ENCODE results near the gene CLEC1B. TPM values are rescaled to one million over a fixed set of nuclear protein-coding genes. Genes with fewer than 3 reads are reported as not detected.

The CLEC1B gene
- total and polyA plus RNA-seq, 8 donors: 0.92 TPM; not detected in 7

DNA sequence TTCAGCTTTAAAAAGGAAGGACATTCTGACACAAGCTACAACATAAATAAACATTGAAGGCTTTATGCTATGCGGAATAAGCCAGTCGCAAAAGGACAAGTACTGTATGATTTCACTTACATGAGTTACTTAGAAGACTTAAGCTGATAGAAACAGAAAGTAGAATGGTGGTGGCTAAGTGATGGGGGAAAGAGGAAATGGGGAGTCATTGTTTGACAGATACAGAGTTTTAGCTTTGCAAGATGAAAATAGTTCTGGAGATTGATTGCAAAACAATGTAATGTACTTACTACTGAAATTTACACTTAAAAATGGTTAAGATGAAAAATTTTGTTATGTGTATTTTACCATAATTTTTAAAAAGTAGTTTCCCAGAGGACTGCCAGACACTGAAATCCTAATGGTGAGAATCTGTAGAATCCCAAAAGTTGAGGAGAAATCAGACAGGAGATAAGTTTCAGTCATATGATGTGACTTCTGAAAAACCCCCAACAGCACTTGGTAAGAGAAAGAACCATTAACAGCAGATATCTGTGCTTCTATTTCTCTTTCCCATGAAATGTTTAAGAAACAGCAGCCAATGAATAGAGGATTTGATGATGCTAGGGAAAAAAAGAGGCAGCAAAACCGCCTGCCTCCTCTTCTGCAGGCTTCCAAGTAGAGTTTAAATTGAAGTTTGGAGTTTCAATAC lies 50.2 kb downstream of the CLEC1B start:
- intact Hi-C loops (cut with DNase I; ENCODE audit: low total_unique reads): no loop called here
- 51 to 70% (median 65%) methylated on average over 3 of the region's 3 CpGs for WGBS, 5 donors

DNA sequence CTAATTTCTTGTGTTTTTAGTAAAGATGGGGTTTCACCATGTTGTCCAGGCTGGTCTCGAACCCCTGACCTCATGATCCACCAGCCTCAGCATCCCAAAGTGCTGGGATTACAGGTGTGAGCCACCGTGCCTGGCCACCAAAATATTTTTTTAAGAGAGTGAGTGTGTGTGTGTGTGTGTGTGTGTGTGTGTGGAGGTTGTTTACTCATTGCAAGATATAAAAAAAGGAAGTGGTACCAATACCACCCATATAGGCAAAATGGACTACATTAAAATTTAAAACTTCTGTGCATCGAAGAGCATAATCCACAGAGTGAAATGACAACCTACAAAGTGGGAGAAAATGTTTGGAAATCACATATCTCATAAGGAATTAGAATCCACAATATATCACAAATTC lies 51.2 kb downstream of the CLEC1B start:
- Histone ChIP-seq H3K4me1 (no peaks in the 10 kb centered on the region), H3K9me3 (no peaks in the 10 kb centered on the region), H3K4me3 (no peak overlapping the region), H3K36me3 (no peaks in the 10 kb centered on the region), H3K27ac (no peak overlapping the region), H3K27me3 (peaks cover 0 to 6% (median 0%) of the 10 kb centered on the region in 3 donors)
- TF ChIP-seq POLR2AphosphoS5 (IDR thresholded peaks at IDR 0.05): no peak
- TF ChIP-seq EP300 (IDR thresholded peaks at IDR 0.05): no peak
- TF ChIP-seq, protein P1, sequence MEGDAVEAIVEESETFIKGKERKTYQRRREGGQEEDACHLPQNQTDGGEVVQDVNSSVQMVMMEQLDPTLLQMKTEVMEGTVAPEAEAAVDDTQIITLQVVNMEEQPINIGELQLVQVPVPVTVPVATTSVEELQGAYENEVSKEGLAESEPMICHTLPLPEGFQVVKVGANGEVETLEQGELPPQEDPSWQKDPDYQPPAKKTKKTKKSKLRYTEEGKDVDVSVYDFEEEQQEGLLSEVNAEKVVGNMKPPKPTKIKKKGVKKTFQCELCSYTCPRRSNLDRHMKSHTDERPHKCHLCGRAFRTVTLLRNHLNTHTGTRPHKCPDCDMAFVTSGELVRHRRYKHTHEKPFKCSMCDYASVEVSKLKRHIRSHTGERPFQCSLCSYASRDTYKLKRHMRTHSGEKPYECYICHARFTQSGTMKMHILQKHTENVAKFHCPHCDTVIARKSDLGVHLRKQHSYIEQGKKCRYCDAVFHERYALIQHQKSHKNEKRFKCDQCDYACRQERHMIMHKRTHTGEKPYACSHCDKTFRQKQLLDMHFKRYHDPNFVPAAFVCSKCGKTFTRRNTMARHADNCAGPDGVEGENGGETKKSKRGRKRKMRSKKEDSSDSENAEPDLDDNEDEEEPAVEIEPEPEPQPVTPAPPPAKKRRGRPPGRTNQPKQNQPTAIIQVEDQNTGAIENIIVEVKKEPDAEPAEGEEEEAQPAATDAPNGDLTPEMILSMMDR (IDR thresholded peaks at IDR 0.05): no peak
- TF ChIP-seq POLR2A (IDR thresholded peaks at IDR 0.05): no peak
- no peak for DNase-seq
- intact Hi-C loops (cut with DNase I; ENCODE audit: low total_unique reads): no loop called here
- WGBS, 5 donors: 70 to 82% (median 75%) methylated on average over 3 of the region's 3 CpGs

More for the DNA sequence above, 50.2 kb downstream of the CLEC1B start:
- peak in 1 of 2 donors; percentile 38 for DNase-seq
- no peaks in the 10 kb centered on the region for H3K9me3 ChIP-seq
- TF ChIP-seq EP300 (IDR thresholded peaks at IDR 0.05): no peak
- no peak for TF ChIP-seq POLR2A (IDR thresholded peaks at IDR 0.05)
- TF ChIP-seq POLR2AphosphoS5 (IDR thresholded peaks at IDR 0.05): no peak
- TF ChIP-seq, protein P1 (IDR thresholded peaks at IDR 0.05): no peak
- H3K27ac ChIP-seq: no peak overlapping the region
- H3K27me3 ChIP-seq: no peaks in the 10 kb centered on the region
- H3K36me3 ChIP-seq: no peaks in the 10 kb centered on the region
- no peak overlapping the region for H3K4me3 ChIP-seq
- H3K4me1 ChIP-seq: no peaks in the 10 kb centered on the region

DNA sequence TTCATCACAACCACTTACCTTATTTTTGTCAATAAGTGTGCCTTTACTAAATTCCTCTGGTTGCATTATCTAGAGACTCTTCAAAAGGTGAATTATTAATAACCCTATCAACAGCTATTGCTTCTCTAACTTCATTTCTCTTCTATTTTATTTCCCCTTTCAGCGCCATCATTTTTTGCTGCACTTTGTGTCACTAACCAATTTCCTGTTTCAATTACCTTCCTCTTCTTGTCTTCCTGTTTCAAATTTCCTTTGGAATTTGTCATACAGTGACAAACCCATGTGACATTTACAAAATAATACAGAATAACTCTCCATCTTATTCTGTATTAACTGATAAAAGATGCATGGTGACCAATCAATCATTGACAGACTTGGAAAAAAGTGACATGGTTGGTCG lies 54.5 kb downstream of the CLEC1B start:
- peaks cover 0 to 6% (median 0%) of the 10 kb centered on the region in 3 donors for H3K27me3 ChIP-seq
- H3K4me1 ChIP-seq: no peaks in the 10 kb centered on the region
- H3K4me3 ChIP-seq: no peak overlapping the region
- TF ChIP-seq, protein P1 (IDR thresholded peaks at IDR 0.05): no peak
- no peak for TF ChIP-seq EP300 (IDR thresholded peaks at IDR 0.05)
- TF ChIP-seq POLR2A (IDR thresholded peaks at IDR 0.05): no peak
- no peak for TF ChIP-seq POLR2AphosphoS5 (IDR thresholded peaks at IDR 0.05)
- no peaks in the 10 kb centered on the region for H3K9me3 ChIP-seq
- H3K36me3 ChIP-seq: no peaks in the 10 kb centered on the region
- intact Hi-C loops (cut with DNase I; ENCODE audit: low total_unique reads): no loop called here
- no peak for DNase-seq
- whole genome bisulfite sequencing, 5 donors: 53 to 75% (median 69%) methylated on average over 2 of the region's 2 CpGs
- H3K27ac ChIP-seq: no peak overlapping the region

DNA sequence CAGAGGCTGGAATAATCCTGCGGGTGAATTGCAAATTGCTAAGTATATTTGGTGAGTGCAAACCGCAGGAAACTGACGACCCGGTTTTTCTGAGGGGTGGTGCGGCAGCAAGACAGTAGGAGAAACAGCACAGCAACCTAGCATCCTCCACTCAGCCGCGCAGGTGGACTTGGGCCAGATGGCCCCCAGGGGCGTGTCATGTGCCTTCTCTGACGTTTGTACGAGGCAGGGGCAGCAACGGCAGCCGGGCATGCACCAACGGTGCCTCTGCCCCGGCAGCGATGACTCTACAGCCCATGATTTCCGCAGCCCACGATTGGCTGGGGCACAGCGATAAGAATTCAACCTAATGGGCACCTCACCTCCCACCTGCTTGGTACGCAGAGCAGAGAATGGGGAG lies 55.7 kb downstream of the CLEC1B start:
- intact Hi-C loops (cut with DNase I; ENCODE audit: low total_unique reads): no loop called here
- TF ChIP-seq, protein P1 (IDR thresholded peaks at IDR 0.05): no peak
- TF ChIP-seq POLR2AphosphoS5 (IDR thresholded peaks at IDR 0.05) (no peak), POLR2A (IDR thresholded peaks at IDR 0.05) (no peak), EP300 (IDR thresholded peaks at IDR 0.05) (no peak)
- Histone ChIP-seq H3K27me3 (peaks cover 0 to 6% (median 0%) of the 10 kb centered on the region in 3 donors), H3K27ac (no peak overlapping the region), H3K36me3 (no peaks in the 10 kb centered on the region), H3K9me3 (no peaks in the 10 kb centered on the region), H3K4me1 (no peaks in the 10 kb centered on the region), H3K4me3 (no peak overlapping the region)
- WGBS, 5 donors: 35 to 53% (median 44%) methylated on average over 15 to 19 of the region's 19 CpGs
- no peak for DNase-seq

Other genes with a start within 250 kb of the CLEC1B start
- gene CD69, start 238.2 kb downstream of the CLEC1B start, total RNA-seq: 10 to 100 TPM in 2 of 5 donors, 1 to 10 TPM in 2, not detected in 1; 2.2 to 15.4 (median 10.0) TPM
- 1 to 10 TPM; 2.1 to 3.4 (median 2.9) TPM for gene CD69, start 238.2 kb downstream of the CLEC1B start, polyA plus RNA-seq
- 1 to 10 TPM in 2 of 5 donors, not detected in 3; 2.2 to 4.5 TPM for gene KLRF1, start 171.6 kb downstream of the CLEC1B start, total RNA-seq
- gene KLRF1, start 171.6 kb downstream of the CLEC1B start, polyA plus RNA-seq: 1 to 10 TPM in 2 of 3 donors, under 1 TPM in 1; 0.78 to 3.2 (median 1.9) TPM
- gene CLEC2B, start 129.8 kb downstream of the CLEC1B start, total RNA-seq: 10 to 100 TPM in 2 of 5 donors, 1 to 10 TPM in 1, under 1 TPM in 2; 0.87 to 30.1 (median 1.2) TPM
- 10 to 100 TPM in 2 of 3 donors, 1 to 10 TPM in 1; 8.6 to 10.8 (median 10.7) TPM for gene CLEC2B, start 129.8 kb downstream of the CLEC1B start, polyA plus RNA-seq
- gene KLRF2, start 117.6 kb downstream of the CLEC1B start, total RNA-seq: not detected
- not detected for gene KLRF2, start 117.6 kb downstream of the CLEC1B start, polyA plus RNA-seq
- gene CLEC2A, start 66.8 kb downstream of the CLEC1B start, total RNA-seq: not detected
- not detected for gene CLEC2A, start 66.8 kb downstream of the CLEC1B start, polyA plus RNA-seq
- gene CLEC12A, start 27.7 kb downstream of the CLEC1B start, total RNA-seq: 1 to 10 TPM in 1 of 5 donors, under 1 TPM in 1, not detected in 3; 0.43 to 1.1 TPM
- 1 to 10 TPM in 1 of 3 donors, under 1 TPM in 1, not detected in 1; 0.60 to 2.1 TPM for gene CLEC12A, start 27.7 kb downstream of the CLEC1B start, polyA plus RNA-seq
- gene CLEC12B, start 11.5 kb upstream of the CLEC1B start, total RNA-seq: under 1 TPM in 1 of 5 donors, not detected in 4; 0.37 TPM
- not detected for gene CLEC12B, start 11.5 kb upstream of the CLEC1B start, polyA plus RNA-seq
- gene CLEC9A, start 31.6 kb upstream of the CLEC1B start, total RNA-seq: 1 to 10 TPM in 1 of 5 donors, not detected in 4; 2.6 TPM
- gene CLEC9A, start 31.6 kb upstream of the CLEC1B start, polyA plus RNA-seq: under 1 TPM in 1 of 3 donors, not detected in 2; 0.20 TPM
- gene CLEC1A, start 99.9 kb upstream of the CLEC1B start, total RNA-seq: 1 to 10 TPM in 1 of 5 donors, under 1 TPM in 2, not detected in 2; 0.58 to 4.6 (median 0.87) TPM
- 1 to 10 TPM in 2 of 3 donors, under 1 TPM in 1; 0.46 to 3.4 (median 1.1) TPM for gene CLEC1A, start 99.9 kb upstream of the CLEC1B start, polyA plus RNA-seq
- 10 to 100 TPM in 2 of 5 donors, 1 to 10 TPM in 1, under 1 TPM in 1, not detected in 1; 0.87 to 20.1 (median 12.5) TPM for gene CLEC7A, start 131.1 kb upstream of the CLEC1B start, total RNA-seq
- 1 to 10 TPM; 1.9 to 4.2 (median 2.1) TPM for gene CLEC7A, start 131.1 kb upstream of the CLEC1B start, polyA plus RNA-seq
- 1 to 10 TPM in 2 of 5 donors, under 1 TPM in 1, not detected in 2; 0.55 to 4.5 (median 3.8) TPM for gene OLR1, start 173.0 kb upstream of the CLEC1B start, total RNA-seq
- 1 to 10 TPM in 2 of 3 donors, under 1 TPM in 1; 0.48 to 7.4 (median 5.7) TPM for gene OLR1, start 173.0 kb upstream of the CLEC1B start, polyA plus RNA-seq
- under 1 TPM in 2 of 5 donors, not detected in 3; 0.14 to 0.89 TPM for gene TMEM52B, start 179.9 kb upstream of the CLEC1B start, total RNA-seq
- 1 to 10 TPM in 1 of 3 donors, under 1 TPM in 1, not detected in 1; 0.31 to 1.4 TPM for gene TMEM52B, start 179.9 kb upstream of the CLEC1B start, polyA plus RNA-seq
- gene GABARAPL1, start 213.8 kb upstream of the CLEC1B start, total RNA-seq: 100 to 1,000 TPM in 2 of 5 donors, 10 to 100 TPM in 3; 28.4 to 116 (median 91.0) TPM
- 100 to 1,000 TPM in 2 of 3 donors, 10 to 100 TPM in 1; 63.5 to 133 (median 126) TPM for gene GABARAPL1, start 213.8 kb upstream of the CLEC1B start, polyA plus RNA-seq